ENCODE measurements around the gene KSR2. TPM values are rescaled to one million over a fixed set of nuclear protein-coding genes. Genes with fewer than 3 reads are reported as not detected.

Gene KSR2
- total and polyA plus RNA-seq, 2 of the 13 experiments (the other 11 are each of a cell fraction or from before 2014, with no cell fraction given): 0.02 TPM; not detected in 1

GRCh38 chr12:117884161-117884560 lies 84.6 kb downstream of the KSR2 start:
- Histone ChIP-seq H3K27me3 (ENCODE audit: control insufficient read depth in 1 of 2, insufficient read depth in 2 of 2, low read length in 2 of 2) (no peaks in the 10 kb centered on the region; a peak in 2 of 5 replicates), H2AFZ (ENCODE audit: low read length) (no peak overlapping the region), H3K4me1 (ENCODE audit: insufficient read depth, low read length) (no peaks in the 10 kb centered on the region), H4K20me1 (ENCODE audit: insufficient read depth, low read length) (no peaks in the 10 kb centered on the region), H3K9ac (ENCODE audit: insufficient read depth, low read depth, low read length) (no peak overlapping the region), H3K79me2 (ENCODE audit: insufficient read depth, low read length) (no peaks in the 10 kb centered on the region), H3K36me3 (replicated peaks in 1 of 2; ENCODE audit: control insufficient read depth in 1 of 2, insufficient read depth in 2 of 2, low read length in 2 of 2) (no peaks in the 10 kb centered on the region), H3K4me3 (replicated peaks in 1 of 3; ENCODE audit: insufficient read depth in 1 of 3, low read depth in 2 of 3, low read length in 3 of 3) (no peak overlapping the region), H3K27ac (ENCODE audit: extremely low read length, insufficient read depth, low read length) (no peak overlapping the region), H3K4me2 (ENCODE audit: low read depth, low read length) (no peak overlapping the region), H3K9me3 (ENCODE audit: low read length) (no peaks in the 10 kb centered on the region)
- ChIA-PET POLR2A (no interaction called here), CTCF (ENCODE audit: low intra/inter-chr PET ratio, low total read pairs) (no interaction called here)
- ATAC-seq: no peak
- FAIRE-seq: no peak
- in situ Hi-C loops (cut with HindIII; ENCODE audit: extremely low pct_ligation_motif_present, low pct_unique_long_range_greater_than_20kb): no loop called here
- intact Hi-C loops (cut with micrococcal nuclease; ENCODE audit: unreplicated experiment): no loop called here
- no peak for DNase-seq (ENCODE audit: low spot score)
- 0% methylated on average over 3 of the region's 3 CpGs for WGBS (ENCODE audit: low lambda C conversion rate)
- no TSS peak for BruUV-seq (replicated peaks)
- TF ChIP-seq MAFG (CRISPR knock-in tag; IDR thresholded peaks at IDR 0.05): no peak
- no peak for TF ChIP-seq ATF6 (CRISPR knock-in tag; conservative IDR thresholded peaks at IDR 0.05)
- no peak for TF ChIP-seq ZNF333 (CRISPR knock-in tag; IDR thresholded peaks at IDR 0.05; ENCODE audit: borderline replicate concordance)
- TF ChIP-seq SETDB1 (CRISPR knock-in tag; IDR thresholded peaks at IDR 0.05; ENCODE audit: borderline replicate concordance): no peak
- no peak for TF ChIP-seq NR2F6 (IDR thresholded peaks at IDR 0.05)
- no peak for TF ChIP-seq NR2F6 (CRISPR knock-in tag; IDR thresholded peaks at IDR 0.05)
- TF ChIP-seq ATF3 (CRISPR knock-in tag; IDR thresholded peaks at IDR 0.05): no peak
- TF ChIP-seq ARNT (IDR thresholded peaks at IDR 0.05): no peak
- no peak for TF ChIP-seq CEBPZ (IDR thresholded peaks at IDR 0.05; ENCODE audit: low read length)
- no peak for TF ChIP-seq ZMYM3 (CRISPR knock-in tag; IDR thresholded peaks at IDR 0.05)
- no peak for TF ChIP-seq GPN1 (CRISPR knock-in tag; IDR thresholded peaks at IDR 0.05; ENCODE audit: borderline replicate concordance)
- no peak for TF ChIP-seq ZNF784 (CRISPR knock-in tag; IDR thresholded peaks at IDR 0.05; ENCODE audit: borderline replicate concordance)
- no peak for TF ChIP-seq HOXA3 (CRISPR knock-in tag; IDR thresholded peaks at IDR 0.05)
- no peak for TF ChIP-seq ZNF841 (CRISPR knock-in tag; IDR thresholded peaks at IDR 0.05; ENCODE audit: borderline replicate concordance)
- TF ChIP-seq ZBTB1 (CRISPR knock-in tag; IDR thresholded peaks at IDR 0.05; ENCODE audit: borderline replicate concordance): no peak

Data from HepG2 (cell line).